Adrenal gland (tissue), 12 donors: ENCODE results near the gene HDAC1. TPM values are rescaled to one million over a fixed set of nuclear protein-coding genes. Genes with fewer than 3 reads are reported as not detected.
"Not testable (repeated sequence)": the region's sequence is repeated elsewhere in the genome, so short reads cannot be mapped to it uniquely, and the experiment has no call there.

ENCODE experiments used
- DNase-seq, 7 donors: peaks; one replicate each; pipeline ENCODE4 v3.0.0-alpha.2; 2019 to 2020
- H3K27ac ChIP-seq, 5 donors: fragments of 200-600 bp; sonication (generic) in 4 of 5; 1 replicate in 3 of 5; 2 replicates in 2 of 5; pipeline versions ENCODE4 v1.5.1 to v1.8.0; 2016 to 2020; ENCODE audit warnings: mild to moderate bottlenecking in 1 of 5
- H3K27me3 ChIP-seq: fragments of 200-600 bp; 2 replicates; pipeline ENCODE4 v1.8.0; 2021
- H3K36me3 ChIP-seq, 2 donors: fragments of 200-600 bp; replicated peaks in 1 of 2; 1 replicate in 1 of 2; 2 replicates in 1 of 2; pipeline versions ENCODE4 v1.5.1 to v1.8.0; 2018 to 2022
- H3K4me1 ChIP-seq, 2 donors: fragments of 200-600 bp; replicated peaks in 1 of 2; 1 replicate in 1 of 2; 2 replicates in 1 of 2; pipeline versions ENCODE4 v1.5.1 to v1.8.0; 2018 to 2021
- H3K4me3 ChIP-seq, 4 donors: fragments of 200-600 bp; sonication (generic) in 3 of 4; one replicate each; pipeline ENCODE4 v1.5.1; 2016 to 2018
- H3K9me3 ChIP-seq, 3 donors: fragments of 200-600 bp; sonication (generic) in 1 of 3; replicated peaks in 1 of 3; 1 replicate in 2 of 3; 2 replicates in 1 of 3; pipeline versions ENCODE4 v1.5.1 to v1.8.0; 2016 to 2021
- POLR2A ChIP-seq, 2 donors: fragments of 450-650 bp; IDR thresholded peaks; one replicate each; pipeline ENCODE4 v1.6.1; 2017; ENCODE audit warnings: antibody characterized with exemption in 2 of 2, mild to moderate bottlenecking in 2 of 2, moderate library complexity in 1 of 2
- WGBS, 4 donors: extraction: QIAGEN DNeasy Blood & Tissue Kit in 2 of 4; methylation state at CpG; one replicate each; pipeline versions ENCODE4 v1.1.5 to v1.1.7; 2013 to 2017; 5-methylcytosine and 5-hydroxymethylcytosine counted together
- intact Hi-C, 2 donors: fragments of 100-400 bp; cut with DNase I; formaldehyde crosslinking; loops; one replicate each; pipeline versions ENCODE4 v1.14.1 to v1.15.0; 2022 to 2023
- polyA plus RNA-seq, 3 donors: library from polyadenylated mRNA; stranded (reverse); fragments of 200-250 nt in 2 of 3; fragments of 350-450 nt in 1 of 3; fragmentation: Illumina TruSeq in 1 of 3; extraction: RNeasy Lipid Tissue Mini Kit (QIAGEN cat#74804) in 1 of 3; gene quantifications; one replicate each; pipeline ENCODE4 v1.2.3, GENCODE V29; 2013 to 2014
- total RNA-seq, 9 donors: library from RNA; depleted of rRNA in 4 of 9; stranded (reverse); fragments of >200 nt in 4 of 9; fragments of 120-200 nt in 1 of 9; fragmentation: NEBNext Ultra II Directional in 1 of 9; extraction: Animal tissue kit (Norgen Biotek cat#: 25700) in 1 of 9; gene quantifications; one replicate each; pipeline versions ENCODE4 v1.1.0 to v1.2.4, GENCODE V29; 2013 to 2023
- TF ChIP-seq, protein P1 (sequence below), 6 experiments: fragments of 450-650 bp in 4 of 6; fragments of 200-600 bp in 2 of 6; sonication (generic) in 1 of 6; IDR thresholded peaks; 1 replicate in 5 of 6; 2 replicates in 1 of 6; pipeline versions ENCODE4 v1.5.1 to v1.8.0; 2016 to 2021; ENCODE audit warnings: antibody characterized with exemption in 6 of 6, mild to moderate bottlenecking in 2 of 6, moderate library complexity in 1 of 6
- donor health status: healthy with polysubstance abuse.
- donor health status: Bipolar disorder and iron deficiency.
- donor health status: DM: yes; HTN: yes; CAD: no.
- donor health status: DM: no; HTN: no; CAD: no.
- donor health status: DM: no; HTN: no; CAD: no.
- donor health status: DM: yes; HTN: yes; CAD: no.

The HDAC1 gene
- total and polyA plus RNA-seq, 12 donors, result 52.2 to 95.2 (median 71.2) TPM

DNA sequence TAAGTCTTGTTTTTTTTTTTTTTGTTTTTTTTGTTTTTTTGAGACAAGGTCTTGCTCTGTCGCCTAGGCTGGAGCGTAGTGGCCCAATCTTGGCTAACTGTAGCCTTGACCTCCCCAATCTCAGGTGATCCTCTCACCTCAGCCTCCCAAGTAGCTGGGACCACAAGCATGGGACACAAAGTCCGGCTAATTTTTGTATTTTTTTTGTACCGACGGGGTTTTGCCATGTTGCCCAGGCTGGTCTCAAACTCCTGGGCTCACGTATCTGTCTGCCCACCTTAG lies 34.7 kb upstream of the HDAC1 start:
- WGBS, 4 donors, result 79 to 83% (median 80%) methylated on average over 6 of the region's 6 CpGs
- Histone ChIP-seq H3K9me3 (no peaks in the 10 kb centered on the region), H3K36me3 (no peaks in the 10 kb centered on the region), H3K27ac (no peak overlapping the region), H3K4me3 (no peak overlapping the region), H3K4me1 (no peaks in the 10 kb centered on the region), H3K27me3 (no peaks in the 10 kb centered on the region)
- intact Hi-C loops, result no loop called here
- no peak for DNase-seq
- TF ChIP-seq, protein P1, sequence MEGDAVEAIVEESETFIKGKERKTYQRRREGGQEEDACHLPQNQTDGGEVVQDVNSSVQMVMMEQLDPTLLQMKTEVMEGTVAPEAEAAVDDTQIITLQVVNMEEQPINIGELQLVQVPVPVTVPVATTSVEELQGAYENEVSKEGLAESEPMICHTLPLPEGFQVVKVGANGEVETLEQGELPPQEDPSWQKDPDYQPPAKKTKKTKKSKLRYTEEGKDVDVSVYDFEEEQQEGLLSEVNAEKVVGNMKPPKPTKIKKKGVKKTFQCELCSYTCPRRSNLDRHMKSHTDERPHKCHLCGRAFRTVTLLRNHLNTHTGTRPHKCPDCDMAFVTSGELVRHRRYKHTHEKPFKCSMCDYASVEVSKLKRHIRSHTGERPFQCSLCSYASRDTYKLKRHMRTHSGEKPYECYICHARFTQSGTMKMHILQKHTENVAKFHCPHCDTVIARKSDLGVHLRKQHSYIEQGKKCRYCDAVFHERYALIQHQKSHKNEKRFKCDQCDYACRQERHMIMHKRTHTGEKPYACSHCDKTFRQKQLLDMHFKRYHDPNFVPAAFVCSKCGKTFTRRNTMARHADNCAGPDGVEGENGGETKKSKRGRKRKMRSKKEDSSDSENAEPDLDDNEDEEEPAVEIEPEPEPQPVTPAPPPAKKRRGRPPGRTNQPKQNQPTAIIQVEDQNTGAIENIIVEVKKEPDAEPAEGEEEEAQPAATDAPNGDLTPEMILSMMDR (IDR thresholded peaks at IDR 0.05), result no peak
- TF ChIP-seq POLR2A (IDR thresholded peaks at IDR 0.05), result no peak

DNA sequence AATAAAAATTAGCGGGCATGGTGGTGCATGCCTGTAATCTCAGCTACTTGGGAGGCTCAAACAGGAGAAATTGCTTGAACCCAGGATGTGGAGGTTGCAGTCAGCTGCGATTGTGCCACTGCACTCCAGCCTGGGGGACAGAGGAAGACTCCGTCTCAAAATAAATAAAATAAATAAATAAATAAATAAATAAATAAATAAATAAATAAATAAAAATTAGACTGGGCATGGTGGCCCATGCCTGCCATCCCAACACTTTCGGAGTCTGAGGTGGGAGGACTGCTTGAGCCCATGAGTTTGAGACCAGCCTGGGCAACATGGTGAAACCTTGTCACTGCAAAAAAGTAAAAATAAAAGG lies 28.7 kb upstream of the HDAC1 start:
- WGBS, 4 donors, result 93 to 94% (median 93%) methylated on average over 4 of the region's 4 CpGs
- H3K9me3 ChIP-seq, intact Hi-C loops, H3K4me1 ChIP-seq, DNase-seq, H3K27me3 ChIP-seq, H3K4me3 ChIP-seq, H3K36me3 ChIP-seq: not testable (repeated sequence)
- peak overlapping the region in 2 of 5 donors; percentile 7 to 32 for H3K27ac ChIP-seq

DNA sequence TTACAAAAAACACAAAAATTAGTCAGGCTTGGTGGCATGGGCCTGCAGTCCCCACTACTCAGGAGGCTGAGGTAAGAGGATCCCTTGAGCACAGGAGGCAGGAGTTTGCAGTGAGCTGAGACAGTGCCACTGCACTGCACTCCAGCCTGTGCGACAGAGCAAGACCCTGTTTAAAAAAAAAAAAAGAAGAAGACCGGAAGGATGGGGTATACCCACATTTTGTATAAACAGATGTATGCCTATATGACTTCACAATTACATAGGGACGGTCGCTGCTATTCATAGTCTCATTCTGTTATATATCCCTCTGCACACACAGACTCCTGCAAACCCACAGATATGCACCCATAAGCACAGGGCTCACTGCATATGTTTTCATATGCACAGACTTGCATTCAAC lies 28.1 kb upstream of the HDAC1 start:
- 84 to 92% (median 90%) methylated on average over 4 of the region's 4 CpGs for WGBS, 4 donors

DNA sequence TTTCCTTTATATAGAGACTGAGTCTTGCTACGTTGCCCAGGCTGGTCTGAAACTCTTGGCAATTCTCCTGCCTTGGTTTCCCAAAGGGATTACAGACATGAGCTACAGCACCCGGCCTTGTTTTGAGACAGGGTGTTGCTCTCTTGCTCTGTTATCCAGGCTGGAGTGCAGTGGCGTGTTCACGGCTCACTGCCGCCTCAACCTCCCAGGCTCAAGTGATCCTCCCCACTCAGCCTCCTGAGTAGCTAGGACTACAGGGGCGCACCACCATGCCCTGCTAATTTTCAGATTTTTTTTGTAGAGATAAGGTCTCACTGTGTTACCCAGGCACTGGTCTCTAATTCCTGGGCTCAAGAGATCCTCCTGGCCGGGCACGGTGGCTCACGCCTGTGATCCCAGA lies 26.0 kb upstream of the HDAC1 start:
- H3K27ac ChIP-seq, result no peak overlapping the region
- intact Hi-C loops, result no loop called here
- H3K4me1 ChIP-seq, result no peaks in the 10 kb centered on the region
- no peaks in the 10 kb centered on the region for H3K27me3 ChIP-seq
- no peak for DNase-seq
- WGBS, 4 donors, result 90 to 94% (median 92%) methylated on average over 9 of the region's 9 CpGs
- H3K9me3 ChIP-seq, result no peaks in the 10 kb centered on the region
- no peaks in the 10 kb centered on the region for H3K36me3 ChIP-seq
- no peak for TF ChIP-seq POLR2A (IDR thresholded peaks at IDR 0.05)
- TF ChIP-seq, protein P1 (IDR thresholded peaks at IDR 0.05), result no peak
- H3K4me3 ChIP-seq, result no peak overlapping the region

More for the DNA sequence above, 28.1 kb upstream of the HDAC1 start:
- intact Hi-C loops, result no loop called here
- Histone ChIP-seq H3K9me3 (no peaks in the 10 kb centered on the region), H3K4me1 (no peaks in the 10 kb centered on the region), H3K36me3 (no peaks in the 10 kb centered on the region), H3K4me3 (no peak overlapping the region), H3K27me3 (no peaks in the 10 kb centered on the region), H3K27ac (no peak overlapping the region)
- no peak for DNase-seq
- TF ChIP-seq POLR2A (IDR thresholded peaks at IDR 0.05), result no peak
- TF ChIP-seq, protein P1 (IDR thresholded peaks at IDR 0.05), result no peak

DNA sequence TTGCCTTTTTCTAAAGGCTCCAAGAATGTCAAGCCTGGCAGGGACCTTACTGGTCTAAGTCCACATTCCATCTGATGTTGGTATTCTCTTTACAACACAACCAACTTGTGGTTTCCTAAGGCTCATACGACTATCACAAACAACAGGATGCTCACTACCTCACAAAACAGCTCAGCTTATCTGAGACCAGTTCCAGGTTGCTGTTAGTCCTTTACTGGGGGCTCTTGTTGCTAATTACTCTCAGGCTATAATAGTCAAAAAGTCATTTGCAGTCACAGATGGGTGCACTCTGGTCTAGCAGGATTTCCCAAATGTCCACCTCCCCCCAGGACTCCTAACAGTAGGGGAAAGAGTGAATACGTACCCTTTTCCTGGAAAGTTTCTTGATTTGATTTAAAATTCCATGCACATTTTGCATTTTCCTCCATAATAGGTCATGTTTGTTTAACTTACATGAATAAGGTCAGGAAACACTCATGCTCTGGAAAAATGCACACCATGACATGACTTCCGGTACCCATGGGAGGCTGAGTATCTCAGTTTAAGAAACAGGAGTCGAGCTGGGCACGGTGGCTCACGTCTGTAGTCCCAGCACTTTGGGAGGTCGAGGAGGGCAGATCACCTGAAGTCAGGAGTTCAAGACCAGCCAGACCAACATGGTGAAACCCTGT lies 24.8 kb upstream of the HDAC1 start:
- H3K36me3 ChIP-seq, result no peaks in the 10 kb centered on the region
- H3K27me3 ChIP-seq, result no peaks in the 10 kb centered on the region
- no peak overlapping the region for H3K4me3 ChIP-seq
- DNase-seq, result no peak
- peak overlapping the region in 1 of 5 donors; percentile 32 for H3K27ac ChIP-seq
- no peak for TF ChIP-seq POLR2A (IDR thresholded peaks at IDR 0.05)
- TF ChIP-seq, protein P1 (IDR thresholded peaks at IDR 0.05), result no peak
- H3K4me1 ChIP-seq, result no peaks in the 10 kb centered on the region
- intact Hi-C loops, result no loop called here
- 45 to 74% (median 68%) methylated on average over 7 of the region's 7 CpGs for WGBS, 4 donors
- H3K9me3 ChIP-seq, result no peaks in the 10 kb centered on the region
